Neural crest cell (in vitro differentiated cells): ENCODE results near the gene ITGA2B. TPM values are rescaled to one million over a fixed set of nuclear protein-coding genes. Genes with fewer than 3 reads are reported as not detected.

Experiments
- DNase-seq: peaks from one replicate; pipeline ENCODE4 v3.0.0; 2021; ENCODE audit warnings: low read depth, mixed read lengths, low spot score
- H3K27ac Mint-ChIP-seq: one replicate; pipeline ENCODE4 v1.8.0; 2021; ENCODE audit warnings: mild to moderate bottlenecking, mixed read lengths; ENCODE audit not compliant: unreplicated experiment
- H3K27me3 Mint-ChIP-seq: 2 replicates; pipeline ENCODE4 v1.8.0; 2021; ENCODE audit warnings: low read depth, mild to moderate bottlenecking, mixed read lengths
- H3K36me3 Mint-ChIP-seq: 2 replicates; pipeline ENCODE4 v1.8.0; 2021; ENCODE audit warnings: low read depth, mild to moderate bottlenecking, mixed read lengths
- H3K4me1 Mint-ChIP-seq: 2 replicates; pipeline ENCODE4 v1.8.0; 2021; ENCODE audit warnings: mixed read lengths
- H3K4me3 Mint-ChIP-seq: one replicate; pipeline ENCODE4 v1.8.0; 2021; ENCODE audit warnings: mild to moderate bottlenecking, mixed read lengths
- H3K9me3 Mint-ChIP-seq: 2 replicates; pipeline ENCODE4 v1.8.0; 2021; ENCODE audit warnings: mixed read lengths
- total RNA-seq: library from RNA; stranded (reverse); gene quantifications from 2 replicates; pipeline ENCODE4 v1.2.1, GENCODE V29; 2021
- TF ChIP-seq, protein P1 (sequence below): fragments of 200-600 bp; sonication (generic); conservative IDR thresholded peaks from 2 replicates; pipeline ENCODE4 v1.5.0; 2021; ENCODE audit warnings: antibody characterized with exemption, mild to moderate bottlenecking

The ITGA2B gene
- total RNA-seq, 1 donor from 2014 or later = 7.3 TPM

DNA sequence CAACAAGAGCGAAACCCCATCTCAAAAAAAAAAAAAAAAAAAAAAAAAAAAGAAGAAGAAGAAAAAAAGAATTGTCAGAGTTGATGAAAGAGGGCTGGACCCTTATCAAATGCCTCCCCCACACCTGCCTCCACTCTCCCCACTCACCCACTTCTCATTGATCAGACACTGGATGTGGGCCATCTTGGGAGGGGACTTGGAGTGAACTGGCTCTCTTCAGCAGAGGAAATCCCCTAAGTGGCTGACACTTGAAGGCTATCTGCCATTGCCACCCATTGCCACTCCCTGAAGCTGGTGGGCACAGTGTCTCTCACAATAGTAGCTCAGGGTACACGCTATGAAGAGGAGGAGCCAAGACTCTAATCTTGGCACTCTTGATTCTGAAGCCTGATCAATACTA, 1.6 kb downstream of the ITGA2B start:
- Mint-ChIP-seq H3K9me3 (no peaks in the 10 kb centered on the region), H3K36me3 (no peaks in the 10 kb centered on the region), H3K27me3 (peaks cover 35% of the 10 kb centered on the region), H3K4me1 (peaks cover 18% of the 10 kb centered on the region), H3K27ac (no peak overlapping the region), H3K4me3 (peak overlapping the region; percentile 75)
- TF ChIP-seq, protein P1, sequence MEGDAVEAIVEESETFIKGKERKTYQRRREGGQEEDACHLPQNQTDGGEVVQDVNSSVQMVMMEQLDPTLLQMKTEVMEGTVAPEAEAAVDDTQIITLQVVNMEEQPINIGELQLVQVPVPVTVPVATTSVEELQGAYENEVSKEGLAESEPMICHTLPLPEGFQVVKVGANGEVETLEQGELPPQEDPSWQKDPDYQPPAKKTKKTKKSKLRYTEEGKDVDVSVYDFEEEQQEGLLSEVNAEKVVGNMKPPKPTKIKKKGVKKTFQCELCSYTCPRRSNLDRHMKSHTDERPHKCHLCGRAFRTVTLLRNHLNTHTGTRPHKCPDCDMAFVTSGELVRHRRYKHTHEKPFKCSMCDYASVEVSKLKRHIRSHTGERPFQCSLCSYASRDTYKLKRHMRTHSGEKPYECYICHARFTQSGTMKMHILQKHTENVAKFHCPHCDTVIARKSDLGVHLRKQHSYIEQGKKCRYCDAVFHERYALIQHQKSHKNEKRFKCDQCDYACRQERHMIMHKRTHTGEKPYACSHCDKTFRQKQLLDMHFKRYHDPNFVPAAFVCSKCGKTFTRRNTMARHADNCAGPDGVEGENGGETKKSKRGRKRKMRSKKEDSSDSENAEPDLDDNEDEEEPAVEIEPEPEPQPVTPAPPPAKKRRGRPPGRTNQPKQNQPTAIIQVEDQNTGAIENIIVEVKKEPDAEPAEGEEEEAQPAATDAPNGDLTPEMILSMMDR = no peak
- DNase-seq = no peak

GRCh38 chr17:44386182-44386525, 3.3 kb downstream of the ITGA2B start:
- Mint-ChIP-seq H3K27me3 (peaks cover 46% of the 10 kb centered on the region), H3K36me3 (no peaks in the 10 kb centered on the region), H3K27ac (no peak overlapping the region), H3K9me3 (no peaks in the 10 kb centered on the region), H3K4me3 (peak overlapping the region; percentile 76), H3K4me1 (peaks cover 24% of the 10 kb centered on the region)
- no peak for DNase-seq
- TF ChIP-seq, protein P1 = no peak

DNA sequence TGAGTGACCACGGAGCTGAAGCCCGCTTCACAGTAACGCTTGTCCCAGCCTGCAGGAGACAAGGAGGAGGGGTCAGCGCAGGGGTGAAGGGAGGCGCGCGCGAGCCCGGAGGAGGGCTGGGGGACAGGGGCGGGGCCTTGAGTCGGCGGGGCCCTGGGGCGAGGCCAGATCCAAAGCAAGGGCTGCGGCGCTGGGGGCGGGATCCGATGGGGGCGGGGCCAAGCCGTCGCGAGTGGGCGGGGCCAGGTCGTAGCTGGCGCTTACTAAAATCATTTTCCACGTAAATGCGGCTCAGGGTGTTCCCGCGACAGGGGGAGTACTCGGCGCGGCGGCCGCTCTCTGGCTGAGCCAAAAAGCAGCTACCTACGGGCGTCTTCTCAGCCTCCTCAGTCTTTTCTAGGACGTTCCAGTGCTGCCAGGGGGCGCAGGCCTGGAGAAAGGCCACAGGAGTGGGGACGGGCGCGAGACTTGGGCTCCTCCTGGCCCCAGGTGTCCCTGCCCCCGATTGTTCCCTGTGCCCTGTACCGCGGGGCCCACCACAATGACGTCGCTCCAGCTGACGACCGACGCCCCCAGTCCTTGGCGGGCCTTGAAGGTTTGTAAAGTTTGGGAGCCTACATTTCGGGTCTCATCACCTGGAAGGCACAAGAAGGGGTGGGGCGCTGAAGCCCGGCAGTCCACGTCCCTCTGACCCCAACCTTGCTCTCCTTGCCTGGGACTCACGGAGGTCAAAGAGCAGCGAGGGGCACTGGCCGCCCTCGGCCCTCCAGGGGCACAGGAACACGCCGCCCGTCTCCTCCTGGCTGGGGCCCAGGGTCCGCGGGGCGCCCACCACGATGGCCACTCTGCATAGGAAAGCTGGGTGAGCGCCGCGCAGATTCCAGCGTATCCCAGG, 3.9 kb downstream of the ITGA2B start:
- Mint-ChIP-seq H3K4me1 (peaks cover 24% of the 10 kb centered on the region), H3K27ac (no peak overlapping the region), H3K9me3 (no peaks in the 10 kb centered on the region), H3K4me3 (peak overlapping the region; percentile 87), H3K36me3 (no peaks in the 10 kb centered on the region), H3K27me3 (peaks cover 46% of the 10 kb centered on the region)
- TF ChIP-seq, protein P1 = peak; percentile 33
- peak; percentile 85 for DNase-seq

DNA sequence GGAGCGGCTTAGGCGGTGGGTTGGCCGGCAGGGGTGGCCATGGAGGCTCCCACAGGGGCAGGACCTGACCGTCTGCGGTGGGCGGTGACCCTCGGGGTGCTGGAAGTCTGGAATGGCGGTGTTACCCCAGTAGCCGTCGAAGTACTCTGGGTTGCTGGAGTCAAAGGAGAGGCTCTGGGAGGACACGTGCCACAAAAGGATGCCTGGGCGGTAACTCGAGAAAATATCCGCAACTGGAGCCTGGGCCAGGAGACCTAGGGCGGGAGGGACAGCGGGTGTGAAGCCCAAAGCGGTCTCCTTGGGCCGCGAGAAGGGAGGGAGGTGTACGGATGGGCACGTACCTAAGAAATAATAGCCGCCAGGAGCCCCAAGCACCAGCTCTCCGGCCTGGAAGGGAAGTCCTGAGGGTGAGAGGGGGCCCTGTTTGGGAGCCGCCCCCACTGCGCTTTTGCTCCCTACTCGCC, 4.6 kb downstream of the ITGA2B start:
- TF ChIP-seq, protein P1 = no peak
- DNase-seq = peak; percentile 30
- peak overlapping the region; percentile 87 for H3K4me3 Mint-ChIP-seq
- H3K36me3 Mint-ChIP-seq = no peaks in the 10 kb centered on the region
- no peak overlapping the region for H3K27ac Mint-ChIP-seq
- peaks cover 24% of the 10 kb centered on the region for H3K4me1 Mint-ChIP-seq
- H3K27me3 Mint-ChIP-seq = peaks cover 46% of the 10 kb centered on the region
- no peaks in the 10 kb centered on the region for H3K9me3 Mint-ChIP-seq

GRCh38 chr17:44384281-44384822, 5.1 kb downstream of the ITGA2B start:
- peaks cover 21% of the 10 kb centered on the region for H3K4me1 Mint-ChIP-seq
- no peaks in the 10 kb centered on the region for H3K36me3 Mint-ChIP-seq
- no peak for DNase-seq
- H3K27me3 Mint-ChIP-seq = peaks cover 44% of the 10 kb centered on the region
- TF ChIP-seq, protein P1 = no peak
- peak overlapping the region; percentile 87 for H3K4me3 Mint-ChIP-seq
- H3K27ac Mint-ChIP-seq = no peak overlapping the region
- H3K9me3 Mint-ChIP-seq = no peaks in the 10 kb centered on the region
